ENCODE results near the gene KIF3B.
A peak's percentile ranks its signal among the peaks of the same experiment; 100 is the strongest.

Gene KIF3B

GRCh38 chr20:32304131-32304746, 26.8 kb downstream of the KIF3B start:
- H3K4me3 ChIP-seq (replicated peaks; ENCODE audit: low read depth, low read length): no peak overlapping the region
- DNase-seq (ENCODE audit: low read depth): peak; percentile 7
- TF ChIP-seq, protein P1, sequence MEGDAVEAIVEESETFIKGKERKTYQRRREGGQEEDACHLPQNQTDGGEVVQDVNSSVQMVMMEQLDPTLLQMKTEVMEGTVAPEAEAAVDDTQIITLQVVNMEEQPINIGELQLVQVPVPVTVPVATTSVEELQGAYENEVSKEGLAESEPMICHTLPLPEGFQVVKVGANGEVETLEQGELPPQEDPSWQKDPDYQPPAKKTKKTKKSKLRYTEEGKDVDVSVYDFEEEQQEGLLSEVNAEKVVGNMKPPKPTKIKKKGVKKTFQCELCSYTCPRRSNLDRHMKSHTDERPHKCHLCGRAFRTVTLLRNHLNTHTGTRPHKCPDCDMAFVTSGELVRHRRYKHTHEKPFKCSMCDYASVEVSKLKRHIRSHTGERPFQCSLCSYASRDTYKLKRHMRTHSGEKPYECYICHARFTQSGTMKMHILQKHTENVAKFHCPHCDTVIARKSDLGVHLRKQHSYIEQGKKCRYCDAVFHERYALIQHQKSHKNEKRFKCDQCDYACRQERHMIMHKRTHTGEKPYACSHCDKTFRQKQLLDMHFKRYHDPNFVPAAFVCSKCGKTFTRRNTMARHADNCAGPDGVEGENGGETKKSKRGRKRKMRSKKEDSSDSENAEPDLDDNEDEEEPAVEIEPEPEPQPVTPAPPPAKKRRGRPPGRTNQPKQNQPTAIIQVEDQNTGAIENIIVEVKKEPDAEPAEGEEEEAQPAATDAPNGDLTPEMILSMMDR (IDR thresholded peaks at IDR 0.05; ENCODE audit: low read length, missing control alignments): no peak

GRCh38 chr20:32312718-32313424, 35.4 kb downstream of the KIF3B start:
- no peak overlapping the region for H3K4me3 ChIP-seq (replicated peaks; ENCODE audit: low read depth, low read length)
- TF ChIP-seq, protein P1 (IDR thresholded peaks at IDR 0.05; ENCODE audit: low read length, missing control alignments): no peak
- DNase-seq (ENCODE audit: low read depth): no peak

- DNase-seq (ENCODE audit: low read depth): no peak
- TF ChIP-seq, protein P1 (IDR thresholded peaks at IDR 0.05; ENCODE audit: low read length, missing control alignments): no peak
- no peak overlapping the region for H3K4me3 ChIP-seq (replicated peaks; ENCODE audit: low read depth, low read length)
Measured at GRCh38 chr20:32314768-32315167, 37.3 kb downstream of the KIF3B start.

- DNase-seq (ENCODE audit: low read depth): no peak
- H3K4me3 ChIP-seq (replicated peaks; ENCODE audit: low read depth, low read length): no peak overlapping the region
- TF ChIP-seq, protein P1 (IDR thresholded peaks at IDR 0.05; ENCODE audit: low read length, missing control alignments): no peak
Measured at GRCh38 chr20:32315399-32315798, 37.9 kb downstream of the KIF3B start.

- no peak overlapping the region for H3K4me3 ChIP-seq (replicated peaks; ENCODE audit: low read depth, low read length)
- TF ChIP-seq, protein P1 (IDR thresholded peaks at IDR 0.05; ENCODE audit: low read length, missing control alignments): no peak
- no peak for DNase-seq (ENCODE audit: low read depth)
Measured at GRCh38 chr20:32315891-32316290, 38.4 kb downstream of the KIF3B start.

- no peak for DNase-seq (ENCODE audit: low read depth)
Measured at GRCh38 chr20:32316667-32317066, 39.2 kb downstream of the KIF3B start.

More at GRCh38 chr20:32316667-32317066, 39.2 kb downstream of the KIF3B start:
- TF ChIP-seq, protein P1 (IDR thresholded peaks at IDR 0.05; ENCODE audit: low read length, missing control alignments): no peak
- no peak overlapping the region for H3K4me3 ChIP-seq (replicated peaks; ENCODE audit: low read depth, low read length)
